Endothelial cell of umbilical vein (primary cell): Measurements from ENCODE around the gene ACOT2. TPM values are rescaled to one million over a fixed set of nuclear protein-coding genes. Genes with fewer than 3 reads are reported as not detected.

ENCODE experiments used
- BruUV-seq: library from RNA; stranded (reverse); fragments of 400-500 nt; replicated peaks from 2 replicates; lab custom pipeline; 2021; lab: Mats Ljungman, UMichigan
- CTCF ChIA-PET: fragments of 300-600, 350-600 bp; sonication (Branson Sonifier 250); formaldehyde crosslinking; loops from one replicate; lab custom pipeline; 2021; ENCODE audit warnings: antibody characterized with exemption, inconsistent platforms; lab: Charles Lee
- POLR2A ChIA-PET: fragments of 300-600, 350-600 bp; sonication (Branson Sonifier 250); formaldehyde crosslinking; loops from one replicate; lab custom pipeline; 2021; ENCODE audit warnings: antibody characterized with exemption, inconsistent platforms; lab: Charles Lee
- DNase-seq: peaks from one replicate; pipeline ENCODE4 v3.0.0-alpha.2; 2011; ENCODE audit warnings: low read depth, low spot score
- FAIRE-seq: peaks from 2 replicates; lab custom pipeline; 2011; peaks lifted over from hg19 to GRCh38; lab: Jason Lieb, UNC
- H2AFZ ChIP-seq: 2 replicates; pipeline ENCODE4 v1.6.0; 2012; ENCODE audit warnings: low read depth, low read length, control low read depth, inconsistent platforms
- H3K27ac ChIP-seq: 2 replicates; pipeline ENCODE4 v1.5.1; 2011; ENCODE audit warnings: low read depth, mild to moderate bottlenecking, control low read depth, low read length, moderate library complexity; ENCODE audit not compliant: insufficient read depth
- H3K27me3 ChIP-seq, 2 experiments: 2 replicates each; pipeline versions ENCODE4 v1.6.0 to v1.6.1; 2011; ENCODE audit warnings: low read length in 2 of 2, mixed read lengths in 1 of 2; ENCODE audit not compliant: control insufficient read depth in 2 of 2, insufficient read depth in 2 of 2
- H3K36me3 ChIP-seq, 2 experiments: 2 replicates in 1 of 2; 3 replicates in 1 of 2; pipeline ENCODE4 v1.5.1; 2011; ENCODE audit warnings: low read length in 2 of 2, mild to moderate bottlenecking in 1 of 2, moderate library complexity in 1 of 2; ENCODE audit not compliant: control insufficient read depth in 2 of 2, insufficient read depth in 2 of 2; ENCODE audit errors: extremely low read depth in 1 of 2
- H3K4me1 ChIP-seq: 3 replicates; pipeline ENCODE4 v1.5.1; 2011; ENCODE audit warnings: mild to moderate bottlenecking, low read length; ENCODE audit not compliant: control insufficient read depth, insufficient read depth; ENCODE audit errors: extremely low read depth
- H3K4me2 ChIP-seq: 2 replicates; pipeline ENCODE4 v1.6.1; 2011; ENCODE audit warnings: low read length, control low read depth, mixed read lengths; ENCODE audit not compliant: insufficient read depth
- H3K4me3 ChIP-seq, 3 experiments: fragments of 200-600 bp in 1 of 3; sonication (generic), shearing (Covaris generic) in 1 of 3; replicated peaks in 1 of 3; 2 replicates each; pipeline ENCODE4 v1.5.1; 2011 to 2016; ENCODE audit warnings: control low read depth in 3 of 3, low read length in 3 of 3, mild to moderate bottlenecking in 2 of 3, inconsistent platforms in 1 of 3, low read depth in 1 of 3, moderate library complexity in 1 of 3; ENCODE audit not compliant: insufficient read depth in 1 of 3
- H3K79me2 ChIP-seq: 2 replicates; pipeline ENCODE4 v1.6.0; 2012; ENCODE audit warnings: low read length, inconsistent platforms; ENCODE audit not compliant: control insufficient read depth, insufficient read depth
- H3K9ac ChIP-seq: replicated peaks from 2 replicates; pipeline ENCODE3; 2011; ENCODE audit warnings: low read length, control low read depth; ENCODE audit not compliant: insufficient read depth; ENCODE audit errors: extremely low read depth
- H3K9me1 ChIP-seq: replicated peaks from 3 replicates; pipeline ENCODE4 v1.6.0; 2011; ENCODE audit warnings: mild to moderate bottlenecking, low read length; ENCODE audit not compliant: control insufficient read depth, insufficient read depth; ENCODE audit errors: extremely low read depth
- H3K9me3 ChIP-seq: replicated peaks from 2 replicates; pipeline ENCODE4 v1.5.1; 2012; ENCODE audit warnings: low read length, inconsistent platforms; ENCODE audit not compliant: control insufficient read depth, insufficient read depth
- H4K20me1 ChIP-seq: replicated peaks from 2 replicates; pipeline ENCODE3; 2011; ENCODE audit warnings: mild to moderate bottlenecking, low read length; ENCODE audit not compliant: control insufficient read depth, insufficient read depth; ENCODE audit errors: extremely low read depth
- EZH2 ChIP-seq: IDR thresholded peaks from 2 replicates; pipeline ENCODE4 v1.6.1; 2012; ENCODE audit warnings: borderline replicate concordance, low read depth, mild to moderate bottlenecking, moderate library complexity, low read length, inconsistent platforms; ENCODE audit not compliant: severe bottlenecking
- FOS ChIP-seq: IDR thresholded peaks from 2 replicates; pipeline ENCODE4 v1.6.1; 2011; ENCODE audit warnings: mild to moderate bottlenecking, low read length, moderate library complexity, borderline replicate concordance; ENCODE audit not compliant: insufficient read depth
- GATA2 ChIP-seq: IDR thresholded peaks from 2 replicates; pipeline ENCODE4 v1.7.0; 2011; ENCODE audit warnings: low read depth, mild to moderate bottlenecking, moderate library complexity, mixed read lengths, low read length; ENCODE audit not compliant: insufficient read length, insufficient read depth
- JUN ChIP-seq: IDR thresholded peaks from 2 replicates; pipeline ENCODE4 v1.6.1; 2011; ENCODE audit warnings: borderline replicate concordance, low read depth; ENCODE audit not compliant: insufficient read length, insufficient read depth
- MYC ChIP-seq: IDR thresholded peaks from one replicate; pipeline ENCODE4 v1.6.1; 2011; ENCODE audit warnings: mild to moderate bottlenecking, low read depth, low read length
- POLR2A ChIP-seq: IDR thresholded peaks from 2 replicates; pipeline ENCODE4 v1.6.1; 2012; ENCODE audit warnings: low read depth, mild to moderate bottlenecking, control low read depth, low read length
- POLR2AphosphoS5 ChIP-seq: IDR thresholded peaks from 2 replicates; pipeline ENCODE4 v1.6.1; 2012; ENCODE audit warnings: low read depth, mild to moderate bottlenecking, control low read depth, low read length, moderate library complexity; ENCODE audit not compliant: insufficient read depth
- dilution Hi-C: fragments of 300-500 bp; cut with MboI; formaldehyde crosslinking; loops from one replicate; pipeline ENCODE4 v1.15.0; 2019; ENCODE audit warnings: low sequenced_read_pairs; ENCODE audit not compliant: extremely low pct_ligation_motif_present
- intact Hi-C: fragments of 100-400 bp; cut with micrococcal nuclease; formaldehyde crosslinking; loops from one replicate; pipeline ENCODE4 v1.10.0; 2022
- polyA plus RNA-seq, 4 experiments: library from polyadenylated mRNA; depleted of rRNA in 3 of 4; stranded (reverse) in 3 of 4; unstranded in 1 of 4; fragments of >200 nt; gene quantifications; 2 replicates each; pipeline versions ENCODE4 v1.2.1 to v1.2.3, GENCODE V29; 2011 to 2012; ENCODE audit warnings: missing spikeins in 1 of 4
- total RNA-seq: library from RNA; stranded (reverse); gene quantifications from 2 replicates; pipeline ENCODE4 v1.2.3, GENCODE V29; 2021
- TF ChIP-seq, protein P1 (sequence below), 2 donors: IDR thresholded peaks; 1 replicate in 1 of 2; 2 replicates in 1 of 2; pipeline ENCODE4 v1.5.1; 2011; ENCODE audit warnings: low read length in 2 of 2, mild to moderate bottlenecking in 2 of 2, moderate library complexity in 2 of 2, control low read depth in 1 of 2, inconsistent platforms in 1 of 2, low read depth in 1 of 2; ENCODE audit not compliant: insufficient read depth in 1 of 2; ENCODE audit errors: extremely low read depth in 1 of 2
- TF ChIP-seq, protein P2 (sequence below): IDR thresholded peaks from 2 replicates; pipeline ENCODE4 v1.6.1; 2011; ENCODE audit not compliant: insufficient read depth, insufficient read length

The ACOT2 gene
- total and polyA plus RNA-seq, 2 donors (not counting 3 experiments of a cell fraction or from before 2014, with no cell fraction given), result 28.8 to 34.6 TPM

DNA sequence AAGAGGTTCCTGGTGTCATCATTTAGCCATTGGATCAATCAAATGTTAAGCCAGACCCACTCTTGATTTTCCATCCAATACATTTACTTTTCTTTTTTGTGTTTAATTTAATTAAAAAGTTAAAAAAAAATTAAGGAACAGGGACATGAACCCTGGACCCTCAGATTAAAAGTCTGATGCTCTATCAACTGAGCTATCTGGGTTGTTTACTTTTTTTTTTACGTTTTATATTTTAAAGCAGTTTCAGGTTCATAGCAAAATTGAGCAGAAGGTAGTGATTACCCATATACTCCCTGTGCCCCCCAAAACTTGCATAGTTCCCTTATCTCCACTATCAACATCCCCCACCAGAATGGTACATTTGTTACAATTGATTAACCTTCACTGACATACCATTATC lies 19.7 kb downstream of the ACOT2 start:
- intact Hi-C loops (no loop called here), dilution Hi-C loops (no loop called here)
- no TSS peak for BruUV-seq
- no peak overlapping the region for H3K4me2 ChIP-seq
- no peaks in the 10 kb centered on the region for H4K20me1 ChIP-seq
- H3K9me3 ChIP-seq, result no peaks in the 10 kb centered on the region
- peaks cover 0 to 3% of the 10 kb centered on the region in 2 experiments for H3K27me3 ChIP-seq
- H3K79me2 ChIP-seq, result no peaks in the 10 kb centered on the region
- POLR2A ChIA-PET, result no interaction called here
- H3K9ac ChIP-seq, result no peak overlapping the region
- FAIRE-seq (no peak), DNase-seq (no peak)
- no peaks in the 10 kb centered on the region for H3K9me1 ChIP-seq
- CTCF ChIA-PET, result no interaction called here
- H3K36me3 ChIP-seq, result no peaks in the 10 kb centered on the region
- peaks cover 2% of the 10 kb centered on the region for H3K4me1 ChIP-seq
- no peak overlapping the region for H3K27ac ChIP-seq
- H3K4me3 ChIP-seq, result no peak overlapping the region
- no peak overlapping the region for H2AFZ ChIP-seq
- TF ChIP-seq, protein P1, sequence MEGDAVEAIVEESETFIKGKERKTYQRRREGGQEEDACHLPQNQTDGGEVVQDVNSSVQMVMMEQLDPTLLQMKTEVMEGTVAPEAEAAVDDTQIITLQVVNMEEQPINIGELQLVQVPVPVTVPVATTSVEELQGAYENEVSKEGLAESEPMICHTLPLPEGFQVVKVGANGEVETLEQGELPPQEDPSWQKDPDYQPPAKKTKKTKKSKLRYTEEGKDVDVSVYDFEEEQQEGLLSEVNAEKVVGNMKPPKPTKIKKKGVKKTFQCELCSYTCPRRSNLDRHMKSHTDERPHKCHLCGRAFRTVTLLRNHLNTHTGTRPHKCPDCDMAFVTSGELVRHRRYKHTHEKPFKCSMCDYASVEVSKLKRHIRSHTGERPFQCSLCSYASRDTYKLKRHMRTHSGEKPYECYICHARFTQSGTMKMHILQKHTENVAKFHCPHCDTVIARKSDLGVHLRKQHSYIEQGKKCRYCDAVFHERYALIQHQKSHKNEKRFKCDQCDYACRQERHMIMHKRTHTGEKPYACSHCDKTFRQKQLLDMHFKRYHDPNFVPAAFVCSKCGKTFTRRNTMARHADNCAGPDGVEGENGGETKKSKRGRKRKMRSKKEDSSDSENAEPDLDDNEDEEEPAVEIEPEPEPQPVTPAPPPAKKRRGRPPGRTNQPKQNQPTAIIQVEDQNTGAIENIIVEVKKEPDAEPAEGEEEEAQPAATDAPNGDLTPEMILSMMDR (IDR thresholded peaks at IDR 0.05; ENCODE audit: extremely low read depth in 1 of 2, insufficient read depth in 1 of 2, low read depth in 1 of 2, low read length in 2 of 2), result no peak
- TF ChIP-seq EZH2 (no peak), POLR2AphosphoS5 (no peak), JUN (no peak), GATA2 (no peak), POLR2A (no peak), FOS (no peak), MYC (no peak)
- TF ChIP-seq, protein P2, sequence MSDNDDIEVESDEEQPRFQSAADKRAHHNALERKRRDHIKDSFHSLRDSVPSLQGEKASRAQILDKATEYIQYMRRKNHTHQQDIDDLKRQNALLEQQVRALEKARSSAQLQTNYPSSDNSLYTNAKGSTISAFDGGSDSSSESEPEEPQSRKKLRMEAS, result no peak
